K562 (cell line): ENCODE data around the gene PPRC1. TPM values are rescaled to one million over a fixed set of nuclear protein-coding genes. Genes with fewer than 3 reads are reported as not detected.

ENCODE experiments used
- DNMT1 ChIP-seq: fragments of 450-650 bp; IDR thresholded peaks from 2 replicates; pipeline ENCODE4 v1.6.1; 2016; ENCODE audit warnings: antibody characterized with exemption, mild to moderate bottlenecking
- ETV5 ChIP-seq: sonication (generic); formaldehyde crosslinking; IDR thresholded peaks from 2 replicates; pipeline ENCODE4 v1.4.0; 2020; ENCODE audit warnings: low read depth, mild to moderate bottlenecking, missing genetic modification reagents
- GATAD2A ChIP-seq: fragments of 450-650 bp; IDR thresholded peaks from 2 replicates; pipeline ENCODE4 v1.6.1; 2017
- MEIS2 ChIP-seq: fragments of 450-650 bp; IDR thresholded peaks from 2 replicates; pipeline ENCODE4 v1.6.1; 2014; ENCODE audit warnings: mild to moderate bottlenecking; ENCODE audit not compliant: partially characterized antibody
- MYC ChIP-seq, 2 experiments: fragments of 250-450 bp in 1 of 2; sonication (Bioruptor Pico) in 1 of 2; IDR thresholded peaks; 2 replicates each; pipeline versions ENCODE4 v1.5.1 to v1.6.1; 2012 to 2021; ENCODE audit warnings: low read depth in 2 of 2, borderline replicate concordance in 1 of 2, improper control_type of control experiment in 1 of 2, low read length in 1 of 2, mild to moderate bottlenecking in 1 of 2, moderate library complexity in 1 of 2
- NCOA6 ChIP-seq: fragments of 450-650 bp; IDR thresholded peaks from 2 replicates; pipeline ENCODE4 v1.6.1; 2017; ENCODE audit warnings: mild to moderate bottlenecking
- NUFIP1 ChIP-seq: fragments of 450-650 bp; IDR thresholded peaks from 2 replicates; pipeline ENCODE4 v1.6.1; 2018; ENCODE audit not compliant: partially characterized antibody
- RBBP5 ChIP-seq: fragments of 200-600 bp; sonication (generic); IDR thresholded peaks from 2 replicates; pipeline ENCODE4 v1.6.1; 2012; ENCODE audit warnings: borderline replicate concordance, mild to moderate bottlenecking, low read length, control low read depth, inconsistent platforms; ENCODE audit not compliant: insufficient read depth, poor library complexity, severe bottlenecking
- RBM39 ChIP-seq: fragments of 200-400 bp; formaldehyde crosslinking; optimal IDR thresholded peaks from 2 replicates; pipeline ENCODE3; 2018; ENCODE audit warnings: low read depth, low read length
- SPI1 ChIP-seq: IDR thresholded peaks from 2 replicates; pipeline ENCODE4 v1.6.1; 2011; ENCODE audit warnings: low read depth, low read length, control low read depth, borderline replicate concordance
- ZC3H8 ChIP-seq: fragments of 450-650 bp; IDR thresholded peaks from 2 replicates; pipeline ENCODE4 v1.6.1; 2017
- ZNF134 ChIP-seq: fragments of 250-450 bp; sonication (Bioruptor Pico); conservative IDR thresholded peaks from 2 replicates; pipeline ENCODE4 v1.4.0; 2020
- ZNF174 ChIP-seq: fragments of 250-450 bp; sonication (Bioruptor Pico); IDR thresholded peaks from 2 replicates; pipeline ENCODE4 v1.4.0; 2020; ENCODE audit warnings: mild to moderate bottlenecking
- ZNF277 ChIP-seq: fragments of 250-450 bp; sonication (Bioruptor Pico); IDR thresholded peaks from 2 replicates; pipeline ENCODE4 v1.8.0; 2022; ENCODE audit warnings: inconsistent platforms, mild to moderate bottlenecking, moderate library complexity, borderline replicate concordance
- ZNF347 ChIP-seq: fragments of 450-650 bp; formaldehyde crosslinking; IDR thresholded peaks from 2 replicates; pipeline ENCODE4 v1.4.0; 2020; ENCODE audit warnings: low read depth, mild to moderate bottlenecking, moderate library complexity
- ZNF77 ChIP-seq: fragments of 250-450 bp; sonication (Bioruptor Pico); IDR thresholded peaks from 2 replicates; pipeline ENCODE4 v1.5.0; 2020
- polyA plus RNA-seq, 8 experiments: library from polyadenylated mRNA; depleted of rRNA in 4 of 8; stranded (reverse) in 5 of 8; unstranded in 3 of 8; fragments of >200 nt; fragmentation: Nextera tagmentation in 2 of 8; fragmentation: Illumina TruSeq in 1 of 8; extraction: Ambion mirVana in 2 of 8; extraction: Trizol in 1 of 8; gene quantifications; 2 replicates each; pipeline versions ENCODE4 v1.2.1 to v1.2.3, GENCODE V29; 2011 to 2014; ENCODE audit warnings: inconsistent platforms in 1 of 8, missing spikeins in 1 of 8
- total RNA-seq, 7 experiments: library from RNA; depleted of rRNA in 6 of 7; stranded (reverse); fragments of >200 nt in 6 of 7; fragmentation: Illumina TruSeq in 2 of 7; extraction: Trizol in 2 of 7; gene quantifications; 2 replicates each; pipeline versions ENCODE4 v1.2.1 to v1.2.3, GENCODE V29; 2011 to 2021; ENCODE audit warnings: low replicate concordance in 1 of 7
- TF ChIP-seq, protein P1 (sequence below), 2 experiments: fragments of 450-650 bp in 1 of 2; sonication (generic) in 1 of 2; formaldehyde crosslinking in 1 of 2; IDR thresholded peaks; 2 replicates each; pipeline versions ENCODE4 v1.7.1 to v1.9.0; 2016 to 2022; ENCODE audit warnings: inconsistent platforms in 1 of 2, mild to moderate bottlenecking in 1 of 2, missing genetic modification reagents in 1 of 2

PPRC1 gene
- total and polyA plus RNA-seq, 9 of the 15 experiments (the other 6 are each of a cell fraction or from before 2014, with no cell fraction given) = 8.5 to 47.1 (median 16.2) TPM

- no peak for TF ChIP-seq SPI1
- peak; percentile 55 for TF ChIP-seq MEIS2
- no peak for TF ChIP-seq ZNF277
- TF ChIP-seq RBBP5 = no peak
- no peak for TF ChIP-seq ZNF347 (CRISPR knock-in tag)
- no peak for TF ChIP-seq NUFIP1
- TF ChIP-seq GATAD2A = peak; percentile 83; the same call in 1 of the 2 replicates
- no peak for TF ChIP-seq ZC3H8
- no peak for TF ChIP-seq ZNF134 (CRISPR knock-in tag)
- TF ChIP-seq ZNF77 = no peak
- TF ChIP-seq RBM39 = no peak
- TF ChIP-seq, protein P1, sequence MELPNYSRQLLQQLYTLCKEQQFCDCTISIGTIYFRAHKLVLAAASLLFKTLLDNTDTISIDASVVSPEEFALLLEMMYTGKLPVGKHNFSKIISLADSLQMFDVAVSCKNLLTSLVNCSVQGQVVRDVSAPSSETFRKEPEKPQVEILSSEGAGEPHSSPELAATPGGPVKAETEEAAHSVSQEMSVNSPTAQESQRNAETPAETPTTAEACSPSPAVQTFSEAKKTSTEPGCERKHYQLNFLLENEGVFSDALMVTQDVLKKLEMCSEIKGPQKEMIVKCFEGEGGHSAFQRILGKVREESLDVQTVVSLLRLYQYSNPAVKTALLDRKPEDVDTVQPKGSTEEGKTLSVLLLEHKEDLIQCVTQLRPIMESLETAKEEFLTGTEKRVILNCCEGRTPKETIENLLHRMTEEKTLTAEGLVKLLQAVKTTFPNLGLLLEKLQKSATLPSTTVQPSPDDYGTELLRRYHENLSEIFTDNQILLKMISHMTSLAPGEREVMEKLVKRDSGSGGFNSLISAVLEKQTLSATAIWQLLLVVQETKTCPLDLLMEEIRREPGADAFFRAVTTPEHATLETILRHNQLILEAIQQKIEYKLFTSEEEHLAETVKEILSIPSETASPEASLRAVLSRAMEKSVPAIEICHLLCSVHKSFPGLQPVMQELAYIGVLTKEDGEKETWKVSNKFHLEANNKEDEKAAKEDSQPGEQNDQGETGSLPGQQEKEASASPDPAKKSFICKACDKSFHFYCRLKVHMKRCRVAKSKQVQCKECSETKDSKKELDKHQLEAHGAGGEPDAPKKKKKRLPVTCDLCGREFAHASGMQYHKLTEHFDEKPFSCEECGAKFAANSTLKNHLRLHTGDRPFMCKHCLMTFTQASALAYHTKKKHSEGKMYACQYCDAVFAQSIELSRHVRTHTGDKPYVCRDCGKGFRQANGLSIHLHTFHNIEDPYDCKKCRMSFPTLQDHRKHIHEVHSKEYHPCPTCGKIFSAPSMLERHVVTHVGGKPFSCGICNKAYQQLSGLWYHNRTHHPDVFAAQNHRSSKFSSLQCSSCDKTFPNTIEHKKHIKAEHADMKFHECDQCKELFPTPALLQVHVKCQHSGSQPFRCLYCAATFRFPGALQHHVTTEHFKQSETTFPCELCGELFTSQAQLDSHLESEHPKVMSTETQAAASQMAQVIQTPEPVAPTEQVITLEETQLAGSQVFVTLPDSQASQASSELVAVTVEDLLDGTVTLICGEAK (IDR thresholded peaks at IDR 0.05) = no peak
- TF ChIP-seq, protein P1 (CRISPR knock-in tag; IDR thresholded peaks at IDR 0.05) = no peak
- TF ChIP-seq ZNF174 (CRISPR knock-in tag) = no peak
- TF ChIP-seq ETV5 = no peak
- no peak for TF ChIP-seq NCOA6
- TF ChIP-seq DNMT1 = no peak
- TF ChIP-seq MYC (IDR thresholded peaks at IDR 0.05; ENCODE audit: low read depth, low read length) = no peak
- no peak for TF ChIP-seq MYC (CRISPR knock-in tag; IDR thresholded peaks at IDR 0.05; ENCODE audit: borderline replicate concordance, low read depth)
Observed at GRCh38 chr10:102112210-102112817, 20.5 kb upstream of the PPRC1 start (continued).
